Activated CD4-positive, alpha-beta T cell treated with anti-CD3 and anti-CD28 coated beads, Interleukin-2, Interleukin-6, amounts not matched to agents 100 ng/mL and 50 ng/mL, durations not matched to agents 16 hours and 8 hours (primary cell): ENCODE results near the gene SPRYD3.
"Not testable (repeated sequence)": the region's sequence is repeated elsewhere in the genome, so short reads cannot be mapped to it uniquely, and the experiment has no call there.

Experiments used
- DNase-seq: peaks from one replicate; pipeline ENCODE4 v3.0.0-alpha.2; 2020

SPRYD3 gene

GRCh38 chr12:53101931-53102781 lies 23.0 kb upstream of the SPRYD3 start:
- DNase-seq: no peak

- DNase-seq: no peak
Measured at GRCh38 chr12:53101266-53101665, 22.1 kb upstream of the SPRYD3 start.

- no peak for DNase-seq
Measured at GRCh38 chr12:53100466-53101151, 21.4 kb upstream of the SPRYD3 start.

GRCh38 chr12:53099071-53099882 lies 20.1 kb upstream of the SPRYD3 start:
- DNase-seq: peak; percentile 90

- no peak for DNase-seq
Measured at GRCh38 chr12:53098354-53098981, 19.3 kb upstream of the SPRYD3 start.

- DNase-seq: peak; percentile 70
Measured at GRCh38 chr12:53097564-53098353, 18.6 kb upstream of the SPRYD3 start, which contains the start of gene IGFBP6. Gene IGFBP6 (plus strand): TSS chr12:53097667. CDS start chr12:53097718, 51 bp downstream.

- DNase-seq: no peak
Measured at GRCh38 chr12:53097207-53097563, 18.0 kb upstream of the SPRYD3 start.

GRCh38 chr12:53096759-53097158 lies 17.6 kb upstream of the SPRYD3 start:
- no peak for DNase-seq

GRCh38 chr12:53096089-53096741 lies 17.0 kb upstream of the SPRYD3 start:
- DNase-seq: no peak

- not testable (repeated sequence) for DNase-seq
Measured at GRCh38 chr12:53095596-53095895, 16.4 kb upstream of the SPRYD3 start.

GRCh38 chr12:53094796-53095595 lies 15.8 kb upstream of the SPRYD3 start:
- DNase-seq: not testable (repeated sequence)

GRCh38 chr12:53094394-53094787 lies 15.2 kb upstream of the SPRYD3 start:
- DNase-seq: no peak

GRCh38 chr12:53093777-53094393 lies 14.7 kb upstream of the SPRYD3 start:
- no peak for DNase-seq

- DNase-seq: no peak
Measured at GRCh38 chr12:53091756-53092155, 12.6 kb upstream of the SPRYD3 start.

- DNase-seq: no peak
Measured at GRCh38 chr12:53090554-53090953, 11.4 kb upstream of the SPRYD3 start.

GRCh38 chr12:53090105-53090504 lies 10.9 kb upstream of the SPRYD3 start:
- DNase-seq: no peak

- DNase-seq: no peak
Measured at GRCh38 chr12:53086361-53086760, 7.2 kb upstream of the SPRYD3 start.

GRCh38 chr12:53082637-53083175 lies 3.5 kb upstream of the SPRYD3 start:
- no peak for DNase-seq

GRCh38 chr12:53078425-53079225 lies 565 bp downstream of the SPRYD3 start:
- no peak for DNase-seq
